DND-41 (cell line): ENCODE measurements around the gene SLC7A11.

Experiments
- ATAC-seq: fragments of 200-7000 bp; cut with Tn5 transposase; 3 replicates; pipeline ENCODE4 v1.9.1; 2021; ENCODE audit warnings: low read depth; ENCODE audit not compliant: insufficient read depth
- DNase-seq: peaks from one replicate; pipeline ENCODE4 v3.0.0-alpha.2; 2020
- H2AFZ ChIP-seq: 2 replicates; pipeline ENCODE4 v1.6.0; 2012; ENCODE audit warnings: low read depth, low read length
- H3K27ac ChIP-seq: 2 replicates; pipeline ENCODE4 v1.5.1; 2012; ENCODE audit warnings: low read length, inconsistent platforms
- H3K27me3 ChIP-seq: fragments of 200-600 bp; sonication (generic); 2 replicates; pipeline ENCODE4 v1.6.0; 2012; ENCODE audit warnings: low read length, mild to moderate bottlenecking, inconsistent platforms; ENCODE audit not compliant: insufficient read depth, poor library complexity
- H3K36me3 ChIP-seq: 2 replicates; pipeline ENCODE4 v1.5.1; 2012; ENCODE audit warnings: low read length, inconsistent platforms; ENCODE audit not compliant: insufficient read depth
- H3K4me1 ChIP-seq: 2 replicates; pipeline ENCODE4 v1.5.1; 2012; ENCODE audit warnings: mild to moderate bottlenecking, low read length; ENCODE audit not compliant: insufficient read depth
- H3K4me2 ChIP-seq: 2 replicates; pipeline ENCODE4 v1.6.0; 2012; ENCODE audit warnings: mild to moderate bottlenecking, moderate library complexity, low read length, inconsistent platforms; ENCODE audit not compliant: insufficient read depth
- H3K4me3 ChIP-seq, 2 experiments: fragments of 200-600 bp in 1 of 2; shearing (Covaris generic) in 1 of 2; 2 replicates each; pipeline ENCODE4 v1.5.1; 2012 to 2016; ENCODE audit warnings: inconsistent platforms in 2 of 2, low read length in 2 of 2, mild to moderate bottlenecking in 2 of 2, low read depth in 1 of 2, moderate library complexity in 1 of 2
- H3K79me2 ChIP-seq: 2 replicates; pipeline ENCODE4 v1.6.0; 2012; ENCODE audit warnings: low read length, inconsistent platforms; ENCODE audit not compliant: insufficient read depth
- H3K9ac ChIP-seq: 2 replicates; pipeline ENCODE4 v1.6.0; 2012; ENCODE audit warnings: low read depth, mild to moderate bottlenecking, inconsistent platforms, low read length, moderate library complexity
- H3K9me3 ChIP-seq: 2 replicates; pipeline ENCODE4 v1.5.1; 2012; ENCODE audit warnings: low read length, moderate library complexity, mild to moderate bottlenecking, inconsistent platforms; ENCODE audit not compliant: insufficient read depth, severe bottlenecking
- H4K20me1 ChIP-seq: 2 replicates; pipeline ENCODE4 v1.6.0; 2012; ENCODE audit warnings: low read length; ENCODE audit not compliant: insufficient read depth
- CTCF ChIP-seq: IDR thresholded peaks from 2 replicates; pipeline ENCODE4 v1.5.1; 2012; ENCODE audit warnings: borderline replicate concordance, low read length, moderate library complexity, mild to moderate bottlenecking; ENCODE audit not compliant: poor library complexity, severe bottlenecking; ENCODE audit errors: extremely low read depth
- EZH2 ChIP-seq: IDR thresholded peaks from 3 replicates; pipeline ENCODE4 v1.6.1; 2012; ENCODE audit warnings: borderline replicate concordance, low read depth, mild to moderate bottlenecking, moderate library complexity, low read length, inconsistent platforms; ENCODE audit not compliant: severe bottlenecking

SLC7A11 gene

GRCh38 chr4:138204507-138204906 is 37.6 kb downstream of the SLC7A11 start:
- H3K79me2 ChIP-seq: no peaks in the 10 kb centered on the region
- no peaks in the 10 kb centered on the region for H4K20me1 ChIP-seq

GRCh38 chr4:138202686-138203085 is 39.5 kb downstream of the SLC7A11 start:
- H3K27me3 ChIP-seq: no peaks in the 10 kb centered on the region
- H3K27ac ChIP-seq: no peak overlapping the region
- H3K4me1 ChIP-seq: no peaks in the 10 kb centered on the region
- TF ChIP-seq EZH2 (no peak), CTCF (no peak)
- no peaks in the 10 kb centered on the region for H3K79me2 ChIP-seq
- no peaks in the 10 kb centered on the region for H3K9me3 ChIP-seq
- H4K20me1 ChIP-seq: no peaks in the 10 kb centered on the region
- ATAC-seq (no peak), DNase-seq (no peak)
- no peak overlapping the region for H3K4me2 ChIP-seq
- H2AFZ ChIP-seq: no peak overlapping the region
- H3K36me3 ChIP-seq: no peaks in the 10 kb centered on the region
- H3K9ac ChIP-seq: no peak overlapping the region
- H3K4me3 ChIP-seq: no peak overlapping the region

More at GRCh38 chr4:138204507-138204906, 37.6 kb downstream of the SLC7A11 start:
- Histone ChIP-seq H3K27ac (no peak overlapping the region), H3K27me3 (no peaks in the 10 kb centered on the region), H2AFZ (no peak overlapping the region), H3K36me3 (no peaks in the 10 kb centered on the region), H3K4me1 (no peaks in the 10 kb centered on the region), H3K4me2 (no peak overlapping the region), H3K9ac (no peak overlapping the region), H3K4me3 (no peak overlapping the region), H3K9me3 (no peaks in the 10 kb centered on the region)
- ATAC-seq (no peak), DNase-seq (no peak)
- no peak for TF ChIP-seq CTCF
- TF ChIP-seq EZH2: no peak

GRCh38 chr4:138200236-138200590 is 41.9 kb downstream of the SLC7A11 start:
- DNase-seq (no peak), ATAC-seq (no peak)
- no peak overlapping the region for H3K27ac ChIP-seq
- H3K9me3 ChIP-seq: no peaks in the 10 kb centered on the region
- H3K36me3 ChIP-seq: no peaks in the 10 kb centered on the region
- H4K20me1 ChIP-seq: no peaks in the 10 kb centered on the region
- H3K9ac ChIP-seq: no peak overlapping the region
- TF ChIP-seq CTCF (no peak), EZH2 (no peak)
- H3K4me1 ChIP-seq: no peaks in the 10 kb centered on the region
- no peak overlapping the region for H3K4me3 ChIP-seq
- H3K27me3 ChIP-seq: no peaks in the 10 kb centered on the region
- H3K79me2 ChIP-seq: no peaks in the 10 kb centered on the region
- no peak overlapping the region for H2AFZ ChIP-seq
- H3K4me2 ChIP-seq: no peak overlapping the region

- no peaks in the 10 kb centered on the region for H3K9me3 ChIP-seq
- H3K27me3 ChIP-seq: no peaks in the 10 kb centered on the region
- no peaks in the 10 kb centered on the region for H4K20me1 ChIP-seq
- no peak overlapping the region for H3K4me3 ChIP-seq
- H3K36me3 ChIP-seq: no peaks in the 10 kb centered on the region
- no peak for DNase-seq
- H3K27ac ChIP-seq: no peak overlapping the region
- TF ChIP-seq CTCF: no peak
- TF ChIP-seq EZH2: no peak
- no peak overlapping the region for H2AFZ ChIP-seq
- no peak overlapping the region for H3K4me2 ChIP-seq
- ATAC-seq: no peak
- no peak overlapping the region for H3K9ac ChIP-seq
- H3K4me1 ChIP-seq: no peaks in the 10 kb centered on the region
- H3K79me2 ChIP-seq: no peaks in the 10 kb centered on the region
Observed at GRCh38 chr4:138199568-138200235, 42.4 kb downstream of the SLC7A11 start.
